K562 (cell line): ENCODE data around the gene RPTOR. TPM values are rescaled to one million over a fixed set of nuclear protein-coding genes. Genes with fewer than 3 reads are reported as not detected.

Source experiments
- ARID1B ChIP-seq: fragments of 450-650 bp; IDR thresholded peaks from 2 replicates; pipeline ENCODE4 v1.6.1; 2016; ENCODE audit warnings: antibody characterized with exemption, mild to moderate bottlenecking, inconsistent platforms
- CBFB ChIP-seq: sonication (generic); formaldehyde crosslinking; IDR thresholded peaks from 2 replicates; pipeline ENCODE4 v1.4.0; 2020; ENCODE audit warnings: mild to moderate bottlenecking, missing genetic modification reagents
- ELF2 ChIP-seq: fragments of 250-450 bp; sonication (Bioruptor Pico); IDR thresholded peaks from 2 replicates; pipeline ENCODE4 v1.5.0; 2021; ENCODE audit warnings: mild to moderate bottlenecking
- EWSR1 ChIP-seq: fragments of 450-650 bp; IDR thresholded peaks from 2 replicates; pipeline ENCODE4 v1.6.1; 2018; ENCODE audit warnings: borderline replicate concordance, mild to moderate bottlenecking, low read depth, moderate library complexity; ENCODE audit not compliant: partially characterized antibody
- GTF2E2 ChIP-seq: fragments of 200-800 bp; sonication (Bioruptor generic); IDR thresholded peaks from 2 replicates; pipeline ENCODE4 v1.6.1; 2016; ENCODE audit warnings: missing genetic modification characterization, missing compliant biosample characterization
- GTF2F1 ChIP-seq: IDR thresholded peaks from 2 replicates; pipeline ENCODE4 v1.6.1; 2011; ENCODE audit warnings: low read depth, low read length, improper control_type of control experiment
- HDAC6 ChIP-seq: IDR thresholded peaks from 2 replicates; pipeline ENCODE4 v1.6.1; 2012; ENCODE audit warnings: low read depth, mild to moderate bottlenecking, control low read depth, inconsistent platforms, low read length, moderate library complexity
- HDAC8 ChIP-seq: fragments of 450-650 bp; IDR thresholded peaks from 2 replicates; pipeline ENCODE4 v1.6.1; 2016; ENCODE audit warnings: mild to moderate bottlenecking, missing genetic modification characterization, moderate library complexity, missing compliant biosample characterization
- HNRNPUL1 ChIP-seq: fragments of 200-400 bp; formaldehyde crosslinking; IDR thresholded peaks from 2 replicates; pipeline ENCODE4 v1.6.1; 2017; ENCODE audit warnings: low read length
- HSF4 ChIP-seq: fragments of 250-450 bp; sonication (Bioruptor Pico); IDR thresholded peaks from 2 replicates; pipeline ENCODE4 v2.1.2; 2022; ENCODE audit warnings: mild to moderate bottlenecking, moderate library complexity, borderline replicate concordance
- MECOM ChIP-seq: fragments of 250-450 bp; sonication (Bioruptor Pico); IDR thresholded peaks from 2 replicates; pipeline ENCODE4 v1.8.0; 2022; ENCODE audit warnings: inconsistent platforms
- MEF2D ChIP-seq: conservative IDR thresholded peaks from 2 replicates; pipeline ENCODE4 v1.6.1; 2016; ENCODE audit warnings: low read depth, missing genetic modification characterization, missing compliant biosample characterization
- MTA1 ChIP-seq: fragments of 450-650 bp; IDR thresholded peaks from 2 replicates; pipeline ENCODE4 v1.6.1; 2017; ENCODE audit warnings: borderline replicate concordance
- RB1 ChIP-seq: fragments of 450-650 bp; IDR thresholded peaks from 2 replicates; pipeline ENCODE4 v1.6.1; 2017; ENCODE audit warnings: low read depth, mild to moderate bottlenecking
- SAP30 ChIP-seq: fragments of 200-600 bp; sonication (generic); IDR thresholded peaks from 2 replicates; pipeline ENCODE4 v1.6.1; 2012; ENCODE audit warnings: borderline replicate concordance, low read depth, mild to moderate bottlenecking, moderate library complexity, low read length, control low read depth, inconsistent platforms; ENCODE audit not compliant: insufficient read depth, poor library complexity, severe bottlenecking
- ZC3H4 ChIP-seq: sonication (generic); formaldehyde crosslinking; IDR thresholded peaks from 2 replicates; pipeline ENCODE4 v1.9.0; 2021; ENCODE audit warnings: missing genetic modification reagents, borderline replicate concordance
- ZNF507 ChIP-seq: conservative IDR thresholded peaks from 2 replicates; pipeline ENCODE4 v1.6.1; 2017; ENCODE audit warnings: missing genetic modification characterization, missing compliant biosample characterization
- ZNF780A ChIP-seq: fragments of 250-450 bp; sonication (Bioruptor Pico); IDR thresholded peaks from 2 replicates; pipeline ENCODE4 v1.5.0; 2021; ENCODE audit warnings: mild to moderate bottlenecking
- polyA plus RNA-seq, 8 experiments: library from polyadenylated mRNA; depleted of rRNA in 4 of 8; stranded (reverse) in 5 of 8; unstranded in 3 of 8; fragments of >200 nt; fragmentation: Nextera tagmentation in 2 of 8; fragmentation: Illumina TruSeq in 1 of 8; extraction: Ambion mirVana in 2 of 8; extraction: Trizol in 1 of 8; gene quantifications; 2 replicates each; pipeline versions ENCODE4 v1.2.1 to v1.2.3, GENCODE V29; 2011 to 2014; ENCODE audit warnings: inconsistent platforms in 1 of 8, missing spikeins in 1 of 8
- total RNA-seq, 7 experiments: library from RNA; depleted of rRNA in 6 of 7; stranded (reverse); fragments of >200 nt in 6 of 7; fragmentation: Illumina TruSeq in 2 of 7; extraction: Trizol in 2 of 7; gene quantifications; 2 replicates each; pipeline versions ENCODE4 v1.2.1 to v1.2.3, GENCODE V29; 2011 to 2021; ENCODE audit warnings: low replicate concordance in 1 of 7
- TF ChIP-seq, protein P1 (sequence below): sonication (generic); formaldehyde crosslinking; IDR thresholded peaks from 2 replicates; pipeline ENCODE4 v1.9.0; 2022; ENCODE audit warnings: mild to moderate bottlenecking, missing genetic modification reagents
- TF ChIP-seq, protein P2 (sequence below): fragments of 250-450 bp; sonication (Bioruptor Pico); IDR thresholded peaks from 2 replicates; pipeline ENCODE4 v1.5.0; 2021
- TF ChIP-seq, protein P3 (sequence below), 2 experiments: IDR thresholded peaks; 2 replicates each; pipeline ENCODE4 v1.6.1; 2011; ENCODE audit warnings: borderline replicate concordance in 1 of 2, control low read depth in 1 of 2, low read depth in 1 of 2, low read length in 1 of 2, mild to moderate bottlenecking in 1 of 2, mixed read lengths in 1 of 2, moderate library complexity in 1 of 2; ENCODE audit not compliant: insufficient read depth in 1 of 2, insufficient read length in 1 of 2, poor library complexity in 1 of 2, severe bottlenecking in 1 of 2; ENCODE audit errors: extremely low read depth in 1 of 2
- TF ChIP-seq, protein P4 (sequence below): IDR thresholded peaks from 2 replicates; pipeline ENCODE4 v1.6.1; 2014; ENCODE audit warnings: antibody characterized with exemption
- TF ChIP-seq, protein P5 (sequence below): fragments of 450-650 bp; conservative IDR thresholded peaks from 2 replicates; pipeline ENCODE4 v1.6.1; 2016; ENCODE audit warnings: missing genetic modification characterization, low read depth, mild to moderate bottlenecking, missing compliant biosample characterization, moderate library complexity

Gene RPTOR
- total and polyA plus RNA-seq, 9 of the 15 experiments (the other 6 are each of a cell fraction or from before 2014, with no cell fraction given), result 0.24 to 54.1 (median 10.2) TPM

DNA sequence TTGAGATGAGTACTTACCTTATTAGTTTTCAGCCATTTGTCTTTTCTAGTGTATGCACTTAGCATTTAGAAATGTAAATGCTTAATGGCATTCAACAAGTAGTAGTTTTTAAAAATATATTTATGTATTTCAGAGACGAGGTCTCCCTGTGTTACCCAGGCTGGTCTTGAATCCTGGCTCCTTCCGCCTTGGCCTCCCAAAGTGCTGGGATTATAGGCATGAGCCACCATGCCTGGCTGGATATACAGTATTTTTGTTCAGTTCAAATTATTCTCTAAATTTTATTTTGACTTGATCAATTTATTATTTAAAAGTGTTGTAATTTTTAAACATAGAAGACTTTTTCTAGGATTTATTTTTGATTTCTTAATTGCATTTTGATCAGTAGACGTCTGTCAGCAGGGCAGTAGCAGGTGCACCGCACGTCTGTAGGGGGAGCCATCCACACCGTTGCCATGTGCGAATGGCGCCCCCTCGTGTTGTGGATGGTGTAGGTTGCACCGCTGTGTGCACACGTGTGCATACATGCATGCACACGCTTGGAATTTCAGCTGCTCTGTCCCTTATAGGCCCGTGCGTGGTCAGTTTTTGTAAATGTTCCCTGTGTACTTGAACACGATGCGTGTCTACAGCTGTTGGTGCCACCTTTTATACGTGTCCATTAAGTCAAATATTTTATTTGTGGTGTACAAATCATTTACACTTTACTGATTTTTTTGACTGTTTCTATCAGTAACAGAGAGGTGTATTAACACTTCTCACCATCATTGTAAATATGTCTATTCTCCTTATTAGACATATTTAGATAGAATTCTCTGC, 30.6 kb downstream of the RPTOR start (continued):
- TF ChIP-seq, protein P1, sequence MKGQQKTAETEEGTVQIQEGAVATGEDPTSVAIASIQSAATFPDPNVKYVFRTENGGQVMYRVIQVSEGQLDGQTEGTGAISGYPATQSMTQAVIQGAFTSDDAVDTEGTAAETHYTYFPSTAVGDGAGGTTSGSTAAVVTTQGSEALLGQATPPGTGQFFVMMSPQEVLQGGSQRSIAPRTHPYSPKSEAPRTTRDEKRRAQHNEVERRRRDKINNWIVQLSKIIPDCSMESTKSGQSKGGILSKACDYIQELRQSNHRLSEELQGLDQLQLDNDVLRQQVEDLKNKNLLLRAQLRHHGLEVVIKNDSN (CRISPR knock-in tag), result peak; percentile 86
- no peak for TF ChIP-seq EWSR1
- TF ChIP-seq, protein P2, sequence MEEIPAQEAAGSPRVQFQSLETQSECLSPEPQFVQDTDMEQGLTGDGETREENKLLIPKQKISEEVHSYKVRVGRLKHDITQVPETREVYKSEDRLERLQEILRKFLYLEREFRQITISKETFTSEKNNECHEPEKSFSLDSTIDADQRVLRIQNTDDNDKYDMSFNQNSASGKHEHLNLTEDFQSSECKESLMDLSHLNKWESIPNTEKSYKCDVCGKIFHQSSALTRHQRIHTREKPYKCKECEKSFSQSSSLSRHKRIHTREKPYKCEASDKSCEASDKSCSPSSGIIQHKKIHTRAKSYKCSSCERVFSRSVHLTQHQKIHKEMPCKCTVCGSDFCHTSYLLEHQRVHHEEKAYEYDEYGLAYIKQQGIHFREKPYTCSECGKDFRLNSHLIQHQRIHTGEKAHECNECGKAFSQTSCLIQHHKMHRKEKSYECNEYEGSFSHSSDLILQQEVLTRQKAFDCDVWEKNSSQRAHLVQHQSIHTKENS (CRISPR knock-in tag), result no peak
- no peak for TF ChIP-seq HDAC8 (tag)
- no peak for TF ChIP-seq GTF2E2
- no peak for TF ChIP-seq HSF4 (CRISPR knock-in tag)
- no peak for TF ChIP-seq MEF2D (tag)
- TF ChIP-seq MTA1, result no peak
- no peak for TF ChIP-seq SAP30
- peak; percentile 93 for TF ChIP-seq RB1
- TF ChIP-seq ZNF780A (CRISPR knock-in tag), result no peak
- TF ChIP-seq, protein P3, sequence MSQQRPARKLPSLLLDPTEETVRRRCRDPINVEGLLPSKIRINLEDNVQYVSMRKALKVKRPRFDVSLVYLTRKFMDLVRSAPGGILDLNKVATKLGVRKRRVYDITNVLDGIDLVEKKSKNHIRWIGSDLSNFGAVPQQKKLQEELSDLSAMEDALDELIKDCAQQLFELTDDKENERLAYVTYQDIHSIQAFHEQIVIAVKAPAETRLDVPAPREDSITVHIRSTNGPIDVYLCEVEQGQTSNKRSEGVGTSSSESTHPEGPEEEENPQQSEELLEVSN (IDR thresholded peaks at IDR 0.05; ENCODE audit: borderline replicate concordance in 1 of 2, extremely low read depth in 1 of 2, insufficient read depth in 1 of 2, insufficient read length in 1 of 2, low read depth in 1 of 2, low read length in 1 of 2, poor library complexity in 1 of 2, severe bottlenecking in 1 of 2), result peak; percentile 73 to 74
- no peak for TF ChIP-seq ZC3H4 (CRISPR knock-in tag)
- TF ChIP-seq ARID1B, result 0 out of 2 replicates have a peak, but pooled peaks have one; percentile 22
- TF ChIP-seq MECOM, result no peak
- TF ChIP-seq, protein P4, sequence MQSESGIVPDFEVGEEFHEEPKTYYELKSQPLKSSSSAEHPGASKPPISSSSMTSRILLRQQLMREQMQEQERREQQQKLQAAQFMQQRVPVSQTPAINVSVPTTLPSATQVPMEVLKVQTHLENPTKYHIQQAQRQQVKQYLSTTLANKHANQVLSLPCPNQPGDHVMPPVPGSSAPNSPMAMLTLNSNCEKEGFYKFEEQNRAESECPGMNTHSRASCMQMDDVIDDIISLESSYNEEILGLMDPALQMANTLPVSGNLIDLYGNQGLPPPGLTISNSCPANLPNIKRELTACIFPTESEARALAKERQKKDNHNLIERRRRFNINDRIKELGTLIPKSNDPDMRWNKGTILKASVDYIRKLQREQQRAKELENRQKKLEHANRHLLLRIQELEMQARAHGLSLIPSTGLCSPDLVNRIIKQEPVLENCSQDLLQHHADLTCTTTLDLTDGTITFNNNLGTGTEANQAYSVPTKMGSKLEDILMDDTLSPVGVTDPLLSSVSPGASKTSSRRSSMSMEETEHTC, result no peak
- TF ChIP-seq HNRNPUL1, result no peak
- TF ChIP-seq, protein P5, sequence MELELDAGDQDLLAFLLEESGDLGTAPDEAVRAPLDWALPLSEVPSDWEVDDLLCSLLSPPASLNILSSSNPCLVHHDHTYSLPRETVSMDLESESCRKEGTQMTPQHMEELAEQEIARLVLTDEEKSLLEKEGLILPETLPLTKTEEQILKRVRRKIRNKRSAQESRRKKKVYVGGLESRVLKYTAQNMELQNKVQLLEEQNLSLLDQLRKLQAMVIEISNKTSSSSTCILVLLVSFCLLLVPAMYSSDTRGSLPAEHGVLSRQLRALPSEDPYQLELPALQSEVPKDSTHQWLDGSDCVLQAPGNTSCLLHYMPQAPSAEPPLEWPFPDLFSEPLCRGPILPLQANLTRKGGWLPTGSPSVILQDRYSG, result no peak
- no peak for TF ChIP-seq HDAC6
- TF ChIP-seq GTF2F1, result no peak
- peak; percentile 41; the same call in 1 of the 2 replicates for TF ChIP-seq CBFB (CRISPR knock-in tag)
- no peak for TF ChIP-seq ZNF507
- TF ChIP-seq ELF2 (CRISPR knock-in tag), result no peak
